DOHH2 (cell line): ENCODE data around the gene SLC16A1.

Source experiments
- H3F3A ChIP-seq: fragments of 200-600 bp; sonication (generic), shearing (Covaris generic); 2 replicates; pipeline ENCODE4 v1.6.0; 2016; ENCODE audit warnings: antibody characterized with exemption, mild to moderate bottlenecking; ENCODE audit not compliant: control insufficient read depth, insufficient read depth
- H3K27ac ChIP-seq: fragments of 200-600 bp; sonication (generic); 2 replicates; pipeline ENCODE4 v1.5.1; 2014; ENCODE audit warnings: low read depth, mild to moderate bottlenecking, low read length, moderate library complexity
- H3K27me3 ChIP-seq: fragments of 200-600 bp; sonication (generic); 2 replicates; pipeline ENCODE4 v1.6.1; 2014; ENCODE audit warnings: mild to moderate bottlenecking, low read length, mixed read lengths; ENCODE audit not compliant: control insufficient read depth
- H3K36me3 ChIP-seq: fragments of 200-600 bp; sonication (generic); 2 replicates; pipeline ENCODE4 v1.6.1; 2014; ENCODE audit warnings: mild to moderate bottlenecking, low read length, moderate library complexity, mixed read lengths; ENCODE audit not compliant: control insufficient read depth
- H3K4me1 ChIP-seq: fragments of 200-600 bp; sonication (generic); 2 replicates; pipeline ENCODE4 v1.6.1; 2014; ENCODE audit warnings: mild to moderate bottlenecking, low read length, mixed read lengths; ENCODE audit not compliant: control insufficient read depth
- H3K4me2 ChIP-seq: fragments of 200-600 bp; sonication (generic); 2 replicates; pipeline ENCODE4 v1.6.0; 2014; ENCODE audit warnings: mild to moderate bottlenecking, low read length, moderate library complexity
- H3K4me3 ChIP-seq: fragments of 200-600 bp; sonication (generic); 2 replicates; pipeline ENCODE4 v1.5.1; 2014; ENCODE audit warnings: mild to moderate bottlenecking, low read length, mixed read lengths
- H3K79me2 ChIP-seq: fragments of 200-600 bp; sonication (generic); 2 replicates; pipeline ENCODE4 v1.6.1; 2014; ENCODE audit warnings: mild to moderate bottlenecking, low read length, mixed read lengths; ENCODE audit not compliant: control insufficient read depth
- H3K9me2 ChIP-seq: fragments of 200-600 bp; sonication (generic); replicated peaks from 2 replicates; pipeline ENCODE4 v1.6.1; 2014; ENCODE audit warnings: mild to moderate bottlenecking, low read length, mixed read lengths; ENCODE audit not compliant: control insufficient read depth
- H3K9me3 ChIP-seq: fragments of 200-600 bp; sonication (generic); 2 replicates; pipeline ENCODE4 v1.6.1; 2014; ENCODE audit warnings: antibody characterized with exemption, low read length, mixed read lengths; ENCODE audit not compliant: control insufficient read depth, insufficient read depth
- H4K20me1 ChIP-seq: fragments of 200-600 bp; sonication (generic); 2 replicates; pipeline ENCODE4 v1.6.0; 2014; ENCODE audit warnings: low read depth, mild to moderate bottlenecking, antibody characterized with exemption, low read length, moderate library complexity; ENCODE audit not compliant: control insufficient read depth, insufficient read depth
- EZH2phosphoT487 ChIP-seq: fragments of 200-600 bp; sonication (generic); IDR thresholded peaks from 2 replicates; pipeline ENCODE4 v1.6.1; 2017; ENCODE audit warnings: borderline replicate concordance, mild to moderate bottlenecking, antibody characterized with exemption, low read length, moderate library complexity, mixed read lengths
- TF ChIP-seq, protein P1 (sequence below): fragments of 200-600 bp; sonication (generic); IDR thresholded peaks from one replicate; pipeline ENCODE4 v1.5.1; 2014; ENCODE audit warnings: antibody characterized with exemption, mild to moderate bottlenecking, low read depth, low read length; ENCODE audit not compliant: poor library complexity, severe bottlenecking

SLC16A1 gene

DNA sequence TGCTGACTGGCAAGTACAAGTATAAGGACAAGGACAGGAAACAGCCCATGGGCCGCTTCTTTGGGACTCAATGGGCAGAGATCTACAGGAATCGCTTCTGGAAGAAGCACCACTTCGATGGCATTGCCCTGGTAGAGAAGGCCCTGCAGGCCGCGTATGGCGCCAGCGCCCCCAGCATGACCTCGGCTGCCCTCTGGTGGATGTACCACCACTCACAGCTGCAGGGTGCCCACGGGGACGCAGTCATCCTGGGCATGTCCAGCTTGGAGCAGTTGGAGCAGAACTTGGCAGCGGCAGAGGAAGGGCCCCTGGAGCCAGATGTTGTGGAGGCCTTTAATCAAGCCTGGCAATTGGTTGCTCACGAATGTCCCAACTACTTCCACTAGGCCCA, 32.0 kb downstream of the SLC16A1 start:
- TF ChIP-seq, protein P1, sequence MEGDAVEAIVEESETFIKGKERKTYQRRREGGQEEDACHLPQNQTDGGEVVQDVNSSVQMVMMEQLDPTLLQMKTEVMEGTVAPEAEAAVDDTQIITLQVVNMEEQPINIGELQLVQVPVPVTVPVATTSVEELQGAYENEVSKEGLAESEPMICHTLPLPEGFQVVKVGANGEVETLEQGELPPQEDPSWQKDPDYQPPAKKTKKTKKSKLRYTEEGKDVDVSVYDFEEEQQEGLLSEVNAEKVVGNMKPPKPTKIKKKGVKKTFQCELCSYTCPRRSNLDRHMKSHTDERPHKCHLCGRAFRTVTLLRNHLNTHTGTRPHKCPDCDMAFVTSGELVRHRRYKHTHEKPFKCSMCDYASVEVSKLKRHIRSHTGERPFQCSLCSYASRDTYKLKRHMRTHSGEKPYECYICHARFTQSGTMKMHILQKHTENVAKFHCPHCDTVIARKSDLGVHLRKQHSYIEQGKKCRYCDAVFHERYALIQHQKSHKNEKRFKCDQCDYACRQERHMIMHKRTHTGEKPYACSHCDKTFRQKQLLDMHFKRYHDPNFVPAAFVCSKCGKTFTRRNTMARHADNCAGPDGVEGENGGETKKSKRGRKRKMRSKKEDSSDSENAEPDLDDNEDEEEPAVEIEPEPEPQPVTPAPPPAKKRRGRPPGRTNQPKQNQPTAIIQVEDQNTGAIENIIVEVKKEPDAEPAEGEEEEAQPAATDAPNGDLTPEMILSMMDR, result no peak
- no peak for TF ChIP-seq EZH2phosphoT487
- no peaks in the 10 kb centered on the region for H3K9me2 ChIP-seq
- H3K79me2 ChIP-seq, result peaks cover 40% of the 10 kb centered on the region
- H3K4me1 ChIP-seq, result no peaks in the 10 kb centered on the region
- H3K27me3 ChIP-seq, result no peaks in the 10 kb centered on the region
- H3K4me3 ChIP-seq, result no peak overlapping the region
- no peak overlapping the region for H3K4me2 ChIP-seq
- H3K36me3 ChIP-seq, result peaks cover 72% of the 10 kb centered on the region
- H3K9me3 ChIP-seq, result no peaks in the 10 kb centered on the region
- H3F3A ChIP-seq, result no peaks in the 10 kb centered on the region
- H3K27ac ChIP-seq, result no peak overlapping the region
- H4K20me1 ChIP-seq, result no peaks in the 10 kb centered on the region

DNA sequence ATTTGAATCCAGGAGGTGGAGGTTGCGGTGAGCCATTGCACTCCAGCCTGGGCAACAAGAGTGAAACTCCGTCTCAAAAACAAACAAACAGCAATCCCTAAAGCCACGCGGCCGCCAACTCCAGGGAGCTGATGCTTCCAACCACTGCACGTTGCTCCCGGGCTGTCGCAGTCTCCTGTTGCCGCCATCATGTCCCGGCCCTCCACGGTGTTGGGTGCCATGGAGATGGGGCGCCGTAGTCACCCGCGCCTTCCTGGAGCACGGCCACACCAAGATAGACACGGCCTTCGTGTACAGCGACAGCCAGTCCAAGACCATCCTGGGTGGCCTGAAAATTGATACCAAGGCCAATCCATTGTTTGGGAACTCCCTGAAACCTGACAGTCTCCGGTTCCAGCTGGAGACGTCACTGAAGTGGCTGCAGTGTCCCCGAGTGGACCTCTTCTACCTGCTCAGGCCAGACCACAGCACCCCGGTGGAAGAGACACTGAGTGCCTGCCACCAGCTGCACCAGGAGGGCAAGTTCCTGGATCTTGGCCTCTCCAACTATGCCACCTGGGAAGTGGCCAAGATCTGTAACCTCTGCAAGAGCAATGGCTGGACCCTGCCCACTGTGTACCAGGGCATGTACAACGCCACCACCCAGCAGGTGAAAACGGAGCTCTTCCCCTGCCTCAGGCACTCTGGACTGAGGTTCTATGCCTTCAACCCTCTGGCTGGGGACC, 32.6 kb downstream of the SLC16A1 start:
- Histone ChIP-seq H3K79me2 (peaks cover 37% of the 10 kb centered on the region), H3K36me3 (peaks cover 69% of the 10 kb centered on the region), H4K20me1 (no peaks in the 10 kb centered on the region), H3K4me2 (no peak overlapping the region), H3F3A (no peaks in the 10 kb centered on the region), H3K27ac (no peak overlapping the region), H3K4me1 (no peaks in the 10 kb centered on the region), H3K9me2 (no peaks in the 10 kb centered on the region), H3K27me3 (no peaks in the 10 kb centered on the region), H3K9me3 (no peaks in the 10 kb centered on the region), H3K4me3 (no peak overlapping the region)
- TF ChIP-seq, protein P1, result no peak
- TF ChIP-seq EZH2phosphoT487, result no peak

DNA sequence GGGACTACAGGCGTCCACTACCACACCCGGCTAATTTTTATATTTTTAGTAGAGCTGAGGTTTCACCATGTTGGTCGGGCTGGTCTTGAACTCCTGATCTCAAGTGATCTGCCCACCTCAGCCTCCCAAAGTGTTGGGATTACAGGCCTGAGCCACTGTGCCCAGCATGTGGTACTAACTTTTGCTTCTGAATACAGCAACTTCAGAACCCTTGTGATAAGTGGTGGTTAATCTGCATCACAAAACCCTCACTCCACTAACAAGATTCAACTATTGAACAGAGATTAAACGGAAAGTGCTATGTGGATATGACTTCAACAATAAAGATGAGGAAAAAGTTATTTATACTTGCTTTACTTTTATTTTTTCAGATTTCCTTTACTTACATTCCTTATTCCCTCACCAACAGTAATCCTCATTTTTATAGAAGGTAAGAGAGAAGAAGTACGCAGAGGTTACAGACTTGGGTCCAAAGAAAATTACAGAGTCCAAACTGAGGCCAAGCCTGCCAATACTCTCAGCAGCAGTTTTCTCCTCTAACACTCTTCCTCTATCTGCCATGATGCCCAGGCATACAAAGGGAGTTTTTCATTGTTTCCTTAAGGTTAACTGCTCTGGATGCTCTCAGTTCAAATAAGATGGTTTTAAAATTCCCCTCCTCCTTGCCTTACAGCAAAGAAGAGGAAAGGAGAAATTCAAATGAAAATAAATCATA, 44.3 kb downstream of the SLC16A1 start:
- TF ChIP-seq EZH2phosphoT487, result no peak
- TF ChIP-seq, protein P1, result no peak
- H3K4me2 ChIP-seq, result no peak overlapping the region
- peaks cover 63% of the 10 kb centered on the region for H3K36me3 ChIP-seq

More for the DNA sequence above, 44.3 kb downstream of the SLC16A1 start:
- no peaks in the 10 kb centered on the region for H3K27me3 ChIP-seq
- H3K27ac ChIP-seq, result no peak overlapping the region
- no peaks in the 10 kb centered on the region for H3K9me3 ChIP-seq
- no peaks in the 10 kb centered on the region for H3K9me2 ChIP-seq
- H3K4me1 ChIP-seq, result no peaks in the 10 kb centered on the region
- no peak overlapping the region for H3K4me3 ChIP-seq
- 0 out of 2 replicates have a peak, but pooled peaks cover 9% of the 10 kb centered on the region for H3K79me2 ChIP-seq
- H4K20me1 ChIP-seq, result no peaks in the 10 kb centered on the region
- H3F3A ChIP-seq, result 0 out of 2 replicates have a peak, but pooled peaks cover 7% of the 10 kb centered on the region
